NB4 (cell line): ENCODE results near the gene KPNB1.

ENCODE experiments used
- CTCF ChIP-seq: IDR thresholded peaks from one replicate; pipeline ENCODE4 v1.5.1; 2012; ENCODE audit warnings: low read depth, low read length
- MAX ChIP-seq: IDR thresholded peaks from 2 replicates; pipeline ENCODE4 v1.6.1; 2011; ENCODE audit warnings: low read depth, low read length
- MYC ChIP-seq: IDR thresholded peaks from 2 replicates; pipeline ENCODE4 v1.6.1; 2011; ENCODE audit warnings: low read depth, low read length
- POLR2A ChIP-seq: IDR thresholded peaks from 2 replicates; pipeline ENCODE4 v1.6.1; 2011; ENCODE audit warnings: mild to moderate bottlenecking; ENCODE audit not compliant: insufficient read length; ENCODE audit errors: extremely low read depth

GRCh38 chr17:47660064-47660492 is 10.4 kb downstream of the KPNB1 start:
- no peak for TF ChIP-seq MYC
- no peak for TF ChIP-seq POLR2A
- TF ChIP-seq CTCF: no peak
- TF ChIP-seq MAX: no peak
